DMS 273 (cell line): ENCODE results near the gene PYGO1.
A peak's percentile ranks its signal among the peaks of the same experiment; 100 is the strongest.

Source experiments
- DNase-seq: peaks from one replicate; lab custom pipeline; 2025; ENCODE audit not compliant: unreplicated experiment; lab: John Stamatoyannopoulos, UW

Gene PYGO1

DNA sequence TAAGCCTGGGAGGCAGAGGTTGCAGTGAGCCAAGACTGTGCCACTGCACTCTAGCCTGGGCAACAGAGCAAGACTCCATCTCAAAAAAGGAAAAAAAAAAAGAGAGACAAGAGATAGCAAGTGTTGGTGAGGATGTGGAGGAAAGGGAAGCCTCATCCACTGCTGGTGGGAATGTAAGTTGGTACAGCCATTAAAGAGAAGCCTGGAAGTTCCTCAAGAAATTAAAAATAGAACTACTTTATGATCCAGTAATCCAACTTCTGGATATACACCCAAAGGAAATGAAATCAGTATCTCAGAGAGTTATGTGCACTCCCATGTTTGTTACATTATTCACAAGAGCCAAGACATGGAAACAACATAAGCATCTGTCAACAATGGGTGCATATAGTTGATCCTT lies 14.9 kb downstream of the PYGO1 start:
- DNase-seq: no peak

DNA sequence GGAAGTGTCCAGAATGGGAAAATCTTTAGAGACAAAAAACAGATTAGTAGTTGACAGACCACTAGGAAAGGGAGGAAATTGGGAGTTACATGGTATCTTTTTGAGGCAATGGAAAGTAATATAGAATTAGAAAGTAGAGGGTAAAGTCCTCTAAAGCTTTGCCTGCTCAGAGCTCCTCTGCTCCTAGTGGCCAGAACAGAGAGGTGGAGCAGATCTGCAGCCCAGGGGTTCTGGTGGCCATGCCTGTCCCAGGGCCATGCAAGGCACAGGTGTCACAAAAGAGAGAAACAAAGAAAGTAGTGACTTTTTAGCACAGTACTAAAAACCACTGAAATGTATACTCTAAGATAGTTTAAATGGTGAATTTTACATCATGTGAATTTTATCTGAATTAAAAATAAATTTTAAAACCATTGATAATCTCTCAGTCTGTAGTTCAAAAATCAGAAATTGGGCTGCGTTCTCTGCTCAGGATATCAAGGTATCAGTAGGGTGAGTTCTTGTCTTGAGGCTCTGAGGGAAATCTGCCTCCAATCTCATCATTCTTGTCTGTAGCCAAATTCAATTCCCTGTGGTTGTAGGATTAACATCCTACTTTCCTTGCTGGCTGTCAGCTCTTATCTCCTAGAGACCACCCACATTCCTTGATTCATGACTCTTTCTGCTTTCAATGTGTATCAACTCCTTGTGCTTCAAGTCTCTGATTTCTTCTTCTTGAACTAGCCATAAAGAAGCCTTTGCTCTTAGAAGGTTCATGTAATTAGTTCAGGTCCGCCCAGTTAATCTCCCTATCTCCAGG lies 23.6 kb downstream of the PYGO1 start:
- peak; percentile 5 for DNase-seq

DNA sequence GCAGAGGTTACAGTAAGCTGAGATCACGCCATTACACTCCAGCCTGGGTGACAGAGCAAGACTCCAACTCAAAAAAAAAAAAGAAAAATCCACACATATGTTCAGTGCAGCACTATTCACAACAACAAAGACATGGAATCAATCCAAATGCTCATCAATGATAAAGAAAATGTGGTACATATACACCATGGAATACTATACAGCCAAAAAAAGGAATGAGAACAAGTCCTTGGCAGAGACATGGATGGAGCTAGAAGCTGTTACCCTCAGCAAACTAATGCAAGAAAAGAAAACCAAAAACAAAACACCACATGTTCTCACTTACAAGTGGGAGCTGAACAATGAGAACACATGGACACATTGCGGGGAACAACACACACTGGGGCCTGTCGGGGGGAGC lies 25.5 kb downstream of the PYGO1 start:
- DNase-seq: no peak

DNA sequence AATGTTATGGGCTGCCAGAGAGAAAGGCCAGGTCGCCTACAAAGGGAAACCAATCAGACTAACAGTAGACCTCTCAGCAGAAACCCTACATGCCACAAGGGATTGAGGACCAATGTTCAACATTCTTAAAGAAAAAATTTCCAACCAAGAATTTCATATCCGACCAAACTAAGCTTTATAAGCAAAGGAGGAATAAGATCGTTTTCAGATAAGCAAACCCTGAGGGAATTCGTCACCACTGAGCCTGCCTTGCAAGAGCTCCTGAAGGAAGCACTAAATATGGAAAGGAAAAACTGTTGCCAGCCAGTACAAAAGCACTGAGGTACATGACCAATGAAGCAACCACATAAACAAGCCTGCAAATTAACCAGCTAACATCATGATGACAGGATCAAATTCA lies 33.1 kb downstream of the PYGO1 start:
- DNase-seq: peak; percentile 4

DNA sequence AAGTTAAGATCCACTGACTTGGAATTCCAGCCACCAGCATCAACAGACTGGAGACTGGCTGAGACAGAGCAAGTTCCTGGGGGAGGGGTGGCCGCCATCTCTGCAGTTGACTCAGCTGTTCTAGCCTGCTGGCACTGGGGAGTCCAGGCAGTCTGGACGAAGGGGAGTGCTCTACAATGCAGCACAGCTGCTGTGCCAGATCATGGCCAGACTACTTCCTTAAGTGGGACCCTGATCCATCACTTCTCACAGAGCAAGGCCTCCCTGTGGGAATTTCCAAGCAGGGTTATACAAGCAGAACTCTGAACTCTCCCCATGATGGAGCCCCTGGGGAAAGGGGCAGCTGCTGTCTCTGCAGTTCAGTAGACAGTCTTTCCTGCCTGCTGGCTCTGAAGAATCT lies 35.2 kb downstream of the PYGO1 start:
- peak; percentile 75 for DNase-seq

DNA sequence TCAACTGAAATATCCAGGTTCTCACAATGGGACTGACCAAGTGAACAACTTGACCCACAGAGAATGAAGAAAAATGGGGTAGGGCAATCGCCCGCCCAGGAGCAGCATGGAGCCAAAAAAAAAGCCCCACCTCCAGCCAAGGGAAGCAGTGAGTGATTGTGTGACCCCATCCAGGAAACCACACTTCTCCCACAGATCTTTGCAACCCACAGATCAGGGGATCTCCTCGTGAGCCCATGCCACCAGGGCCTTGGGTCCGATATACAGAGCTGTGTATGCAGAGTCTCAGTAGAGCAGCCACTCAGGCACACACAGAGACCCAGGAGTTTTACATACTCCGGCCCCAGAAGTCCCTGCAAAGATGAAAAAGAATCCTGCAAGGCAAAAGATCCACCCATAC lies 35.7 kb downstream of the PYGO1 start:
- no peak for DNase-seq

DNA sequence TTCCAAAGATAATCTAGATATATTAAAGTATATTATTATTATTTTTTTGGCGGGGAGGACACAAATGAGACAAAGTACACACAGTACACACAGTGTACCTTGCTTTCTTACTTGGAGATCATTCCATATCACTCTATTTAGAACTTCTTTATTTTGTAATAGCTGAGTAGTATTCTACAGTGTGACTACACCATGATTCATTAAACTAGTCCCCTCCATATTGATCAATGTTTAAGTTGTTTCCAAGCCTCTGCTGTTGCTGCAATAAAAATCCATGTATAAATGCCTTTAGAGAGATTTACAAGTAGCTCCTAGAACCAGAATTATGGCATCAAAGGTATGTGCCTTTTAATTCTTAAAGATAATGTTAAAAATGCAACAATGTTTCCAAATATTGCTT lies 38.8 kb downstream of the PYGO1 start:
- DNase-seq: no peak

DNA sequence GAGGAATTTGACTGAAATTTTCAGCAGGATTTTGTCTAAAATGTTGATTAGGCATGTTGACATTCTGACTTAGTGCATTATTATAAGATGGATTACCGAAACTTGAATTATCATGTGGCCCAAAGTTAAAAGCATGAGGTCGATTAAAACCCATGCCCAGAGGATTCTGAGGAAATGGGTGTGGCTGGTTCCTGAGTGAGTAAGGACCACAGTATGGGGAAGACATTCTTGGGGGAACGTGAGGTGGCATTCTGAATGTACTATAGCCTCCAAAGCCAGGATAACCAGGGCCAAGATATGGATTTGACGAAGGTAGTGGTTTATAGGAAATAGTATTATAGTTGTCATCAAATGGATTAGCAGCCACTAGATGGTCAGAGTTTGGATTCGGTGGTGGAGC lies 41.4 kb downstream of the PYGO1 start:
- DNase-seq: no peak

DNA sequence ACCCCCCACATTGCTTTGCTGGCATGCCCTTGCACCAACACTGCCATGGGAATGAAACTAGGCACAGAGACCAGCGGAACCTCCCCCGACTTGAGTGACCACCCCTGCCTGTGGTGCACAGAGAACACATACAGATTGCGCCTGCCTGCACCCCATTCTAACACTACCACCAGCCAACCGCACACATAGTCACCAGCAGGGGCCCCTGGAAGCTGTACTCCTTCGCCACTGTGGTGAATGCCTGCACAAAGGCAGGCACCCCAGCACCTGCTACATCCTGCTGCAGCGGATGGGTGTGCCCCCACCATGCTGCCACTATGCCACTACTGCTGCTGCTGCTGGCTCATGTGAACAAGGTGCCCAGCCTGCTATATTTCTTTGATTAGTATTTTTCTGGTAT lies 52.7 kb downstream of the PYGO1 start:
- no peak for DNase-seq

DNA sequence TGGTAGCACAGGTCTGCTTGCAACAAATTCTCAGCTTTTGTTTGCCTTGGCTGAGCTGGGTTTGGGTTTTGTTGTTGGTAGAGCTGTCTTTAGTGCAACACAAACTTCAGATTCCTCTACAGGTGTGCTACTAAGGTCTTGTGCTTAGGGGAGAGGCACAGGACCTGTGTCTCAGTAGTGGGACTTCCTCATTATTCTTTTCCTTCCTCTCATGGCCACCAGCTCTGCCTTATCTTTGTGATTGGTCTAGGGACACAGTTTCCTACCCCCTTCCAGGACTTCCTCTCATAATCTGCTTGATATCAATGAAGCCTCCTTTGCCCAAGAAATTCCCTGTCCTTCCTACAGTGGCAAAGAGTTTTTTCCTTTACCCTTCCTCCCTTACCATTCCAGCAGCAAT lies 55.2 kb downstream of the PYGO1 start:
- DNase-seq: no peak

DNA sequence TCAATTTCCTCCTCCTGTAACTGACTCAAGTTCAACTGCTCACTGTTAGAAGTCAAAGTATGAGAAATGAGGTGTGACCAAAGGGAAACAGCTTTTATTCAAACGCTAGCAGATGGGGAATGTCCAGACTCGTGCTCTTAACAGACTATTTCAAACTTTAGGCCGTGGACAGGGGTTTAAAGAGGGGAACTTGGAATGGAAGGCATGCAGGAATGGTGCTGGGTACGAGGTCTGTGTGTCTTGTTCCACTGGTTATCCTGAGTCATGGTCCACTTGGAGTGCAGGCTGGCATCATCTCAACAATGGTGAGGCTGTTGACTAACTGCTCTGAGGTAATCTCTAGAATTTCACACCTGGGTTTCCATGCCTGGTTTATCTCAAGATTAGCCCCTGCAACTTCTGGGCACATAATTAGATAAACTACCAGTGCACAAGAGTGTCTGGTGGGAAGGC lies 57.3 kb downstream of the PYGO1 start:
- no peak for DNase-seq

DNA sequence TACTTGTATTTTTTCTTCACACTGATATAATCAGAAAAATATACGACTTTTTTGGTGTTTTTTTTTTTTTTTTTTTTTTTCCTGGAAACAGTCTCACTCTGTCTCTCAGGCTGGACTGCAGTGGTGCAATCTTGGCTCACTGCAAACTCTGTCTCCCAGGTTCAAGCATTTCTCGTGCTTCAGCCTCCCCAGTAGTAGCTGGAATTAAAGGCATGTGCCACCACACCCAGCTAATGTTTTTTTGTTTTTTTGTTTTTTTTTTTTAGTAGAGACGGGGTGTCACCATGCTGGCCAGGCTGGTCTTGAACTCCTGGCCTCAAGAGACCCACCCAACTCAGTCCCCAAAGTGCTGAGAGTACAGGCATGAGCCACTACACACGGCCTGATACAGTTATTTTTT lies 59.3 kb downstream of the PYGO1 start:
- no peak for DNase-seq

DNA sequence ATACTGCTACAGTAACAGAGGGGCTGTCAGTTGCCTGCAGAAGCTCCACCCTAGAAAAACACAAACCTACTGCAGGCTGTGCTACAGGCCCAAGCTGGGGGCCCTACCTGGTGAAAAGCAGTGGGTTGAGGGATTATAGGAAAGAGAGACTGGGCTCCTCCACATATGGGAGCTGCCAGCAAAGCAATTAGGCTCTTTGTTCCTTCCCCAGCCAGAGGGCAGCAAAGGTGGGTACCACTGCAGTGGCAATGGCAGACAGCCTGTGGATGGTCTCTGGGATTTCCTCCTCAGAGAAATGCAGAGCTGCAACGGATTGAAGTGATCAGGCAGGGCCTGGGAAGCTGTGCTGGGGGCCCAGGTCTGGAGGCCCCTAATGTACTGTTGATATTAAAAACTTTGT lies 61.0 kb downstream of the PYGO1 start:
- DNase-seq: no peak

DNA sequence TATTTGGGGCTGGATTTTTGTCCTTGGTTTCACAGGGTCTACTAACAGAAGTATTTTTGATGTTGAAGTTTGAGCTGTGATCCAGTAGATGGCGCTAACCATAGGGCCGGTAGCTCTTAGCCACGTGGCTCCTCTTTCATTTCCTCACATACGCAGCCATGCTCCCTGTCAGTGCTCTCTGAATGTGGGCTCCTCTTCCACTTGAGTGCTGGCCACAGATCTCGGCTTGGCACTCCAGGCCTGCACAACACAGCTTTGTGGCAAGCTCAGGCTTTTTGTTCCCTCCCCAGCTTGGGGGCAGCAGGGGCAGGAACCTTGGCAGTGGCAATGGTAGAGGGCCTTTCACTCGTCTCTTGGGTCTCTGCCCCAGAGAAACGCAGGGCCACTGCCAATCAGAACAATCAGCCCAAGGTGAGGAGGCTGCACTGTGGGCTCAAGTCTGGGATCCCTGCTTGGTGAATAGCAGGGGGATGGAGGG lies 61.5 kb downstream of the PYGO1 start:
- peak; percentile 62 for DNase-seq

DNA sequence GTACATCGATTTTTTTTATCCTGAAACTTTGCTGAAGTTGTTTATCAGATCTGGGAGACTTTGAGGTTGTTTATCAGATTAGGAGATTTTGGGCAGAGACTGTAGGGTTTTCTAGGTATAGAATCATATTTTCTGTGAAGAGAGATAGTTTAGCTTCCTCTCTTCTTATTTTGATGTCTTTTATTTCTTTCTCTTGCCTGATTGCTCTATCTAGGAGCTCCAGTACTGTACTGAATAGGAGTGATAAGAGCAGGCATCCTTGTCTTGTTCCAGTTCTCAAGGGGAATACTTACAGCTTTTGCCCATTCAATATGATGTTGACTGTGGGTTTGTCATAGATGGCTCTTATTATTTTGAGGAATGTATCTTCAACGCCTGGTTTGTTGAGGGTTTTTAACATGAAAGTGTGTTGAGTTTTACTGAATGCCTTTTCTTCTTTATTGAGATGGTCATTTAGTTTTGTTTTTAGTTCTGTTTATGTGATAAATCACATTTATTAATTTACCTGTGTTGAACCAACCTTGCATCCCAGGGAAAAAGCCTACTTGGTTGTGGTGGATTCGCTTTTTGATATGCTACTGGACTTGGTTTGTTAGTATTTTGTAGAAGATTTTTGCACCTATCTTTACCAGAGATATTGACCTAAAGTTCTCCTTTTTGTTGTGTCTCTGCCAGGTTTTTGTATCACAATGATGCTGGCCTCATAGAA lies 65.2 kb downstream of the PYGO1 start:
- no peak for DNase-seq

DNA sequence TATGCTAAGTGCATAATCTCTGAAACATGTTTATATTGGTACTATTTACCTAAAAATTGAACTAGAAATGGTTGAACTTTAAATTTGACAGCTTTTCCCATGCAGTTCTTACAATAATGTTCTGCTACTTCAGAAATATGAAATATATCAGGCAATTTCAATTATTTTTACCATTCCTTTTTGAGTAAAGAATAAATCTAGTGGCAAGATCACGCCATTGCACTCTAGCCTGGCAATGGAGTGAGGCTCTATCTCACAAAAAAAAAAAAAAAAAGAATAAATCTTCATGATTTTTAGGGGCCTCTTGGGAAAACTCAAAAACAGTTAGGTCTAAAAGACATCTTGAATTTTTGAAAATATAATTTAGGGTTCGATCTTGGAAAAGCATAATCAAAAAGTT lies 69.5 kb downstream of the PYGO1 start:
- DNase-seq: no peak

DNA sequence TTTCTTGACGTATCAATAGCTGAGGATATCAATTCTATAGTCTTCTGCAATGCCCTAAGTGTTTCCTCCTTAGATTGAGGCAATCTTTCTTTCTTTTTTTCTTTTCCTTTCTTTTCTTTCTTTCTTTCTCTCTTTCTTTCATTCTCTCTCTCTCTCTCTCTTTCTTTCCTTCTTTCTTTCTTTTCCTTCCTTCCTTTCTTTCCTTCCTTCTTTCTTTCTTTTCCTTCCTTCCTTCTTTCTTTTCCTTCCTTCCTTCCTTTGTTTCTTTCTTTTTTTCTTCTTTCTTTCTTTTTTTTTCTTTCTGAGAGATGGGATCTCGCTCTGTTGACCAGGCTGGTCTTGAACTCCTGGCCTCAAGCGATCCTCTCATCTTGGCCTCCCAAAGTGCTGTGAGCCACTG lies 70.1 kb downstream of the PYGO1 start:
- DNase-seq: no peak

DNA sequence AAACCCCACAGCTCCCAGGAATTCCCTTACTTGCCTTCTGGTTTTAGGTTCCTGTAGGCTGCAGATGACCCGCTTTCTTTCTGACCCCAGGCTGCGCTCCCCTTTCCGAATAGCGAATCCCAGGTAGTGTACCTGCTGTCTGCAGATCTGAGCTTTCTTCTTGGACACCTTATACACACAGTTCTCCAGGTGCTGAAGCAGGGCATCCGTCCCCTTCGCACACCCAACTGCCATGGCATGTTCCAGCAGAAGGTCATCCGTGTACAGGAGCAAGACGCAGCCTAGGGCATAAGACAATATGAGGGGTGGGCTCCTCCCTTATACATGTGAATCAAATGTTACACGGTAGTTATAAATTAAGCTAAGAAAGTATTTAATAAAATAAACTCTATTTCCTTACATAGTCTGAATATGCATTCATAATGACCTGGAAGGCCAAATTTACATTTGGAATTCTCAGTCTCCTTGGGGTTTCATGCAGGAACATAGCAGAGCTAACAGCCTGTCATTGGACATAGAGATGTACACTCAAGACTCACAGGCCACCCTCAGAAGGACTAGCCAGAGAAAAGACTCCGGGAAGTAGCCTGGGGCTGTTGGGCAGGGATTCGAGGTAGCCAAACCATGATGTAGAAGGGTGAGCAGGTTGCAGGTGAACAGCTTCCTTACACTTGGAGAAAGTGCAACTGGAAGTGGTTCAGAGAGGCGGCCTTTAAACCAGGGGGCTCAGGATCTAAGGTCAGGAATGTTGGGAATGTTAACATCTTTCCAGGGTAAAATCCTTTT lies 72.0 kb downstream of the PYGO1 start:
- no peak for DNase-seq

DNA sequence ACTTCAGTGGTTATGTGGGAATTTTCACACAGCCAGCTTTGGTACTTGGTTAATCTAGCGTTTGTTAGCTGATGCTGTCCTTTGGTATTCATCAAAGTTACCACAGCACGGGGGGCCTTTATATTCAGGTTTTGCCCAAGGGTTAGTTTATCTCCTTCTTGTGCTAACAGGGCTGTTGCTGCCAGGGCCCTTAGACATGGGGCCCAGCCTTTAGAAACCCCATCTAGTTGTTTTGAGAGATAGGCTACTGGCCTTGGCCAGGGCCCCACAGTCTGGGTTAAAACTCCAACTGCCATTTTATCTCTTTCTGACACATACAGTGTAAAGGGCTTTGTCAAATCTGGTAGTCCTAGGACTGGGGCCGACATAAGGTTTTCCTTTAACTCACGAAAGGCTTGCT lies 72.7 kb downstream of the PYGO1 start:
- no peak for DNase-seq

DNA sequence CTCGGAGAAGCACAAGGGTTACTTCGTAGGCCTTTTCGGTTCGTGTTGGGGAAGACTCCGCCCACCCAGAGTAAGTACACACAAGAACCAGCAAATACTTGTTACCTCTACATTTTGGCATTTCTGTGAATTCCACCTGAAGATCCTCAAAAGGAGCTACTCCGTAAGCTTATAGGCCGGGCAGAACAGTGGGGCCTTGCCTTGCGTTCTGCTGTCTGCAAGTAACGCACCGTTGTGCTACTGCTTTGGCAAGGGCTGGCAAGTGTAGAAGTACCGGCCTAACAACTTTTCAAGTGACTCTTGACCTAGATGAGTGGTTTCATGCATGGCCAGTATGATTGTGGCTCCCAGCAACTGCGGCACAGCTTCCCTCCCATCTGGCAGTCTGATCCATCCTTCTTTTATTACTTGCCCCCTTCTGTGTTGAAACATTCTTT lies 73.7 kb downstream of the PYGO1 start:
- no peak for DNase-seq

DNA sequence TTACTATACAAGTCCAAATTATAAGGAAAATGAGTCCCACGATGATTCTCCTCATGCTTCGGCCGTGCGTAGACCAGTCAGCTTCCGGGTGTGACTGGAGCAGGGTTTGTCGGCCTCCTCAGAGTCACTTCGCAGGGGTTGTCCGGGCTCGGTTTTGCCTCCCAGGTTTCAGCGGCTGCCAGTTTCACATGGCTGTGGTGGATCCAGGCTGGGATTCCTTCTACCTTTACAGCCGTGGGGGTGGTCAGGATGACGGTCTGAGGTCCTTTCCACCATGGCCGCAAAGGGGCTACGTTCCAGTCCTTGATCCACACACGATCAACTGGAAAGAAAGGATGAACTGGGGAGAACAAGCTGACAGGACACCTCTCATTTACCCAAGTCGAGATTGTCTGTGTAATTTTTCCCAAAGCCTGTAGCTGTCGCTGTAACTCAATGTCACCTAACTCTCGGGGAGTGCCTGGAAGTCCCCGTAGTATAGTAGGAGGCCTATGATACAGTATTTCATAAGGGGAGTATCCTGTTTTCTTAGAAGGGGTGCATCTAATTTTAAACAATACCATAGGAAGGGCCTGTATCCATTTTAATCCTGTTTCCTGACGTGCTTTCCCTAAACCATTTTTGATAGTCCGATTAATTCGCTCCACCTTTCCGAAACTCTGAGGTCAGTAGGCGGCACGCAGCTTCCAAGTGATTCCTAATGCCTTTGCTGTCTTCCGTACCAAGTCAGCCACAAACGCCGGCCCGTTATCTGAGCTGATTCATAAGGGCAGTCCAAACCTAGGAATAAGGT lies 74.3 kb downstream of the PYGO1 start:
- DNase-seq: peak; percentile 29
